Midbrain (tissue), 1 donor: ENCODE measurements around the gene PCDHA12.
A peak's percentile ranks its signal among the peaks of the same experiment; 100 is the strongest.
"Not testable (repeated sequence)": the region's sequence is repeated elsewhere in the genome, so short reads cannot be mapped to it uniquely, and the experiment has no call there.

Experiments
- DNase-seq: peaks from one replicate; lab custom pipeline; 2025; lab: John Stamatoyannopoulos, UW

Gene PCDHA12, protein sequence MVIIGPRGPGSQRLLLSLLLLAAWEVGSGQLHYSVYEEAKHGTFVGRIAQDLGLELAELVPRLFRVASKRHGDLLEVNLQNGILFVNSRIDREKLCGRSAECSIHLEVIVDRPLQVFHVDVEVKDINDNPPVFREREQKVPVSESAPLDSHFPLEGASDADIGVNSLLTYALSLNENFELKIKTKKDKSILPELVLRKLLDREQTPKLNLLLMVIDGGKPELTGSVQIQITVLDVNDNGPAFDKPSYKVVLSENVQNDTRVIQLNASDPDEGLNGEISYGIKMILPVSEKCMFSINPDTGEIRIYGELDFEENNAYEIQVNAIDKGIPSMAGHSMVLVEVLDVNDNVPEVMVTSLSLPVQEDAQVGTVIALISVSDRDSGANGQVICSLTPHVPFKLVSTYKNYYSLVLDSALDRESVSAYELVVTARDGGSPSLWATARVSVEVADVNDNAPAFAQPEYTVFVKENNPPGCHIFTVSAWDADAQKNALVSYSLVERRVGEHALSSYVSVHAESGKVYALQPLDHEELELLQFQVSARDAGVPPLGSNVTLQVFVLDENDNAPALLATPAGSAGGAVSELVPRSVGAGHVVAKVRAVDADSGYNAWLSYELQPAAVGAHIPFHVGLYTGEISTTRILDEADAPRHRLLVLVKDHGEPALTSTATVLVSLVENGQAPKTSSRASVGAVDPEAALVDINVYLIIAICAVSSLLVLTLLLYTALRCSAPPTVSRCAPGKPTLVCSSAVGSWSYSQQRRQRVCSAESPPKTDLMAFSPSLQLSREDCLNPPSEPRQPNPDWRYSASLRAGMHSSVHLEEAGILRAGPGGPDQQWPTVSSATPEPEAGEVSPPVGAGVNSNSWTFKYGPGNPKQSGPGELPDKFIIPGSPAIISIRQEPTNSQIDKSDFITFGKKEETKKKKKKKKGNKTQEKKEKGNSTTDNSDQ

GRCh38 chr5:140875085-140876065 lies at the start of gene PCDHA12:
PCDHA12 (plus strand) TSS chr5:140875308; CDS start chr5:140875473, 165 bp downstream.
- peak; percentile 3 for DNase-seq

DNA sequence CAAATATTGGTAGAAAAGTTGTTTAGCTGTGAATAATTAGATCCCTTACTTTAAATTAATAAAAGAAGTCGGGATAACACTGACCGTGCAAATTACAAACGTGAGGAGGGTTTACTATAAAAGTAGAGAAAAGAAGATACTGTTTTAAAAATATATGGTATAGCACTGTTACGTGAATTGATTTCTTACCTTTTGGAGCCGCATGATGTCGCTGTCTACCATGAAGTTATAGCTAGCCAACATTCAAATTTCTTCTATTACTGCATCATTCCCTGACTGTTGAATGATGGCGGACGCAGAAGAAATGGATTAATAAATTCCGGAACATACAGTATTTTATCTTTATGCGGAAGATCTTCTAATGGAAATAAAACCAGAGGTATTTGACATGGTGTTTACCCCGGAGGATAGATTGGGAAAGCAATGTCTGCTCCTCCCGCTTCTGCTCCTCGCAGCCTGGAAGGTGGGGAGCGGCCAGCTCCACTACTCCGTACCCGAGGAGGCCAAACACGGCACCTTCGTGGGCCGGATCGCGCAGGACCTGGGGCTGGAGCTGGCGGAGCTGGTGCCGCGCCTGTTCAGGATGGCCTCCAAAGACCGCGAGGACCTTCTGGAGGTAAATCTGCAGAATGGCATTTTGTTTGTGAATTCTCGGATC lies 47.3 kb upstream of the PCDHA12 start, which contains the start of gene PCDHA6:
PCDHA6 (plus strand) TSS at position 257 of the 658 bp plus-strand sequence; CDS start at position 389, 132 bp downstream.
- DNase-seq, result no peak

DNA sequence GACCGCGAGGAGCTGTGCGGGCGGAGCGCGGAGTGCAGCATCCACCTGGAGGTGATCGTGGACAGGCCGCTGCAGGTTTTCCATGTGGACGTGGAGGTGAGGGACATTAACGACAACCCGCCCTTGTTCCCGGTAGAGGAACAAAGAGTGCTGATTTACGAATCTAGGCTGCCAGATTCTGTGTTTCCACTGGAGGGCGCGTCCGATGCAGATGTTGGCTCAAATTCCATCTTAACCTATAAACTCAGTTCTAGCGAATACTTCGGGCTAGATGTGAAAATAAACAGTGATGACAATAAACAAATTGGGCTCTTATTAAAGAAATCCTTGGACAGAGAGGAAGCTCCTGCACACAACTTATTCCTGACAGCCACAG lies 46.8 kb upstream of the PCDHA12 start:
- DNase-seq, result no peak

DNA sequence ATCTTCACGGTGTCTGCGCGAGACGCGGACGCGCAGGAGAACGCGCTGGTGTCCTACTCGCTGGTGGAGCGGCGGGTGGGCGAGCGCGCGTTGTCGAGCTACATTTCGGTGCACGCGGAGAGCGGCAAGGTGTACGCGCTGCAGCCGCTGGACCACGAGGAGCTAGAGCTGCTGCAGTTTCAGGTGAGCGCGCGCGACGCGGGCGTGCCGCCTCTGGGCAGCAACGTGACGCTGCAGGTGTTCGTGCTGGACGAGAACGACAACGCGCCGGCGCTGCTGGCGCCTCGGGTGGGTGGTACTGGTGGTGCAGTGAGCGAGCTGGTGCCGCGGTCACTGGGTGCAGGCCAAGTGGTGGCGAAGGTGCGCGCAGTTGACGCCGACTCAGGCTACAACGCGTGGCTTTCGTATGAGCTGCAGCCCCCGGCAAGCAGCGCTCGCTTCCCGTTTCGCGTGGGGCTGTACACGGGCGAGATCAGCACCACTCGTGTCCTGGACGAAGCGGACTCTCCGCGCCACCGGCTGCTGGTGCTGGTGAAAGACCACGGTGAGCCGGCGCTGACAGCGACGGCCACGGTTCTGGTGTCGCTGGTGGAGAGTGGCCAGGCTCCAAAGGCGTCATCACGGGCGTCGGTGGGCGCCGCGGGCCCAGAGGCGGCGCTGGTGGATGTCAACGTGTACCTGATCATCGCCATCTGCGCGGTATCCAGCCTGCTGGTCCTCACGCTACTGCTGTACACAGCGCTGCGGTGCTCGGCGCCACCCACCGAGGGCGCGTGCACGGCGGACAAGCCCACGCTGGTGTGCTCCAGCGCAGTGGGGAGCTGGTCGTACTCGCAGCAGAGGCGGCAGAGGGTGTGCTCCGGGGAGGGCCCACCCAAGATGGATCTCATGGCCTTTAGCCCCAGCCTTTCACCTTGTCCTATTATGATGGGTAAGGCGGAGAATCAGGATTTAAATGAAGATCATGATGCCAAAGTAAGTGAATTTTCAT lies 45.3 kb upstream of the PCDHA12 start:
- not testable (repeated sequence) for DNase-seq

GRCh38 chr5:140833993-140834392 lies 41.1 kb upstream of the PCDHA12 start, which contains the start of gene PCDHA7:
PCDHA7 (plus strand) TSS chr5:140834269; CDS start chr5:140834384, 115 bp downstream.
- DNase-seq, result peak; percentile 8

GRCh38 chr5:140834439-140835008 lies 40.6 kb upstream of the PCDHA12 start:
- not testable (repeated sequence) for DNase-seq

DNA sequence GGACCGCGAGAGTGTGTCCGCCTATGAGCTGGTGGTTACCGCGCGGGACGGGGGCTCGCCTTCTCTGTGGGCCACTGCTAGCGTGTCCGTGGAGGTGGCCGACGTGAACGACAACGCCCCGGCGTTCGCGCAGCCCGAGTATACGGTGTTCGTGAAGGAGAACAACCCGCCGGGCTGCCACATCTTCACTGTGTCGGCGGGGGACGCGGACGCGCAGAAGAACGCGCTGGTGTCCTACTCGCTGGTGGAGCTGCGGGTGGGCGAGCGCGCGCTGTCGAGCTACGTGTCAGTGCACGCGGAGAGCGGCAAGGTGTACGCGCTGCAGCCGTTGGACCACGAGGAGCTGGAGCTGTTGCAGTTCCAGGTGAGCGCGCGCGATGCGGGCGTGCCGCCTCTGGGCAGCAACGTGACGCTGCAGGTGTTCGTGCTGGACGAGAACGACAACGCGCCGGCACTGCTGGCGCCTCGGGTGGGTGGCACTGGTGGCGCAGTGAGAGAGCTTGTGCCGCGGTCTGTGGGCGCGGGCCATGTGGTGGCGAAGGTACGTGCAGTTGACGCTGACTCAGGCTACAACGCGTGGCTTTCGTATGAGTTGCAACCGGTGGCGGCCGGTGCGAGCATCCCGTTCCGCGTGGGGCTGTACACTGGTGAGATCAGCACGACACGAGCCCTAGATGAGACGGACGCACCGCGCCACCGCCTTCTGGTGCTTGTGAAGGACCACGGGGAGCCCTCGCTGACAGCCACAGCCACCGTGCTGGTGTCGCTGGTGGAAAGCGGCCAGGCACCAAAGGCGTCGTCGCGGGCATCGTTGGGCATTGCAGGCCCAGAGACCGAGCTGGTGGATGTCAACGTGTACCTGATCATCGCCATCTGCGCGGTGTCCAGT lies 39.2 kb upstream of the PCDHA12 start:
- no peak for DNase-seq

DNA sequence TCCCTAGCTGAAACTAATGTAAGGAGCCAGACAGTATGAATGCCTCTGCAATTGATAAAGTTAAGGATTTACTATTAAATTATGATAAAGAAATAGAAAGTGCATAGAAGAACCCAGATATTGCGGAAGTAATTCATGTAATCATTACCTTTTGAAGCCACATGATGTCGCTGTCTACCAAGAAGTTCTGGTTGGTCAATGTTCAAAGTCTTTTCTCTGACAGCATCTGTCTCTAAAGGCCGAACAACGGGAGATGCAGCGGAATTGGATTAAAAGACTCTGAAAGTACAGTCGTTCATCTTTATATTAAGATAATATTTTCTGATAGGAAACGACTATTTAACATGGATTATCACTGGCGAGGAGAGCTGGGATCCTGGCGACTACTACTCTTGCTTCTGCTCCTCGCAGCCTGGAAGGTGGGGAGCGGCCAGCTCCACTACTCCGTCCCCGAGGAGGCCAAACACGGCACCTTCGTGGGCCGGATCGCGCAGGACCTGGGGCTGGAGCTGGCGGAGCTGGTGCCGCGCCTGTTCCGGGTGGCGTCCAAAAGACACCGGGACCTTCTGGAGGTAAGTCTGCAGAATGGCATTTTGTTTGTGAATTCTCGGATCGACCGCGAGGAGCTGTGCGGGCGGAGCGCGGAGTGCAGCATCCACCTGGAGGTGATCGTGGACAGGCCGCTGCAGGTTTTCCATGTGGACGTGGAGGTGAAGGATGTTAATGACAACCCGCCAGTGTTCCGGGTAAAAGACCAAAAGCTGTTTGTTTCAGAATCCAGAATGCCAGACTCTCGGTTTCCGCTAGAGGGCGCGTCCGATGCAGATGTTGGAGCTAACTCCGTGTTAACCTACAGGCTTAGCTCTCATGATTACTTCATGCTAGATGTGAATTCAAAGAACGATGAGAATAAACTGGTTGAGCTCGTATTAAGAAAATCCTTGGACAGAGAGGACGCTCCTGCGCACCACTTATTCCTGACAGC lies 33.8 kb upstream of the PCDHA12 start, which contains the start of gene PCDHA8:
PCDHA8 (plus strand) TSS at position 210 of the 985 bp plus-strand sequence; CDS start at position 345, 135 bp downstream.
- peak; percentile 40 for DNase-seq

GRCh38 chr5:140842798-140843733 lies 32.0 kb upstream of the PCDHA12 start:
- DNase-seq, result no peak

DNA sequence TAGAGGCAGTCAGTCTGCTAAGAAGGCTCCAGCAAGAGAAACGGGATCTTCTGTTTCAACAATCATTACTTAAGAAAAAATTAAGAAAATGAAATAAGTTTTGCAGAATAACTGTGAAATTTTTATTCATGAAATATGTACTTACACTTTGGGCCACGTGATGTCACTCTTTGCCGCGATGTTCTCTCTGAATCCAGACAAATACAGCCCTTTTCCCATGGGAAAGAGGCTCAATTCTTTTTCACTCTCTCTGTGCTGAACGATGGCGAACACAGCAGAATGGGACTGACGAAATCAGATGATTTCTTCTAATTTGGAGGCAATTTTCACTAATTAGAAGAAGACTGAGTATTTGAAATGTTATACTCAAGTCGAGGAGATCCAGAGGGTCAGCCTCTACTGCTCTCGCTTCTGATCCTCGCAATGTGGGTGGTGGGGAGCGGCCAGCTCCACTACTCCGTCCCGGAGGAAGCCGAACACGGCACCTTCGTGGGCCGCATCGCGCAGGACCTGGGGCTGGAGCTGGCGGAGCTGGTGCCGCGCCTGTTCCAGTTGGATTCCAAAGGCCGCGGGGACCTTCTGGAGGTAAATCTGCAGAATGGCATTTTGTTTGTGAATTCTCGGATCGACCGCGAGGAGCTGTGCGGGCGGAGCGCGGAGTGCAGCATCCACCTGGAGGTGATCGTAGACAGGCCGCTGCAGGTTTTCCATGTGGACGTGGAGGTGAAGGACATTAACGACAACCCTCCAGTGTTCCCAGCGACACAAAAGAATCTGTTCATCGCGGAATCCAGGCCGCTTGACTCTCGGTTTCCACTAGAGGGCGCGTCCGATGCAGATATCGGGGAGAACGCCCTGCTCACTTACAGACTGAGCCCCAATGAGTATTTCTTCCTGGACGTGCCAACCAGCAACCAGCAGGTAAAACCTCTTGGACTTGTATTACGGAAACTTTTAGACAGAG lies 26.7 kb upstream of the PCDHA12 start, which contains the start of gene PCDHA9:
PCDHA9 (plus strand) TSS at position 244 of the 964 bp plus-strand sequence; CDS start at position 358, 114 bp downstream.
- DNase-seq, result not testable (repeated sequence)

GRCh38 chr5:140849831-140850634 lies 25.1 kb upstream of the PCDHA12 start:
- not testable (repeated sequence) for DNase-seq

DNA sequence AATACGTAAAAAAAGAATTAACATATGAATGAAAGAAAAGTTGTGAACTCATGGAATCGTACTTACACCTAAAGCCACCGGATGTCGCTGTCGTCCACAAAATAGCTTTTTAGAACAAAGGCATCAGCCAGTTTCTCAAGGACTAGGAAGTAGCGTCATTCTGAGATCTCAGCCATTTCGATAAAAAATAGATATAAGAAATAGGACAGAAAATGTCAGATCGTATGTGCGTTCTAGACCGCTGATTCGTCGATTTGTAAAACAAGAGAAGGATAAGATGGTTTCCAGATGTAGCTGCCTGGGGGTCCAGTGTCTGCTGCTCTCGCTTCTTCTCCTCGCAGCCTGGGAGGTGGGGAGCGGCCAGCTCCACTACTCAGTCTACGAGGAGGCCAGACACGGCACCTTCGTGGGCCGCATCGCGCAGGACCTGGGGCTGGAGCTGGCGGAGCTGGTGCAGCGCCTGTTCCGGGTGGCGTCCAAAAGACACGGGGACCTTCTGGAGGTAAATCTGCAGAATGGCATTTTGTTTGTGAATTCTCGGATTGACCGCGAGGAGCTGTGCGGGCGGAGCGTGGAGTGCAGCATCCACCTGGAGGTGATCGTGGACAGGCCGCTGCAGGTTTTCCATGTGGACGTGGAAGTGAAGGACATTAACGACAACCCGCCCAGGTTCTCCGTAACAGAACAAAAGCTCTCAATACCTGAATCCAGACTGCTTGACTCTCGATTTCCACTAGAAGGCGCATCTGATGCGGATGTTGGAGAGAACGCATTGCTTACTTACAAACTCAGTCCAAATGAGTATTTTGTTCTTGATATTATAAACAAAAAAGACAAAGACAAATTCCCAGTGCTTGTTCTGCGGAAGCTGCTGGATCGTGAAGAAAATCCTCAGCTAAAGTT lies 19.1 kb upstream of the PCDHA12 start, which contains the start of gene PCDHA10:
PCDHA10 (plus strand) TSS at position 126 of the 903 bp plus-strand sequence; CDS start at position 278, 152 bp downstream.
- DNase-seq, result peak; percentile 63
